Erythroblast (primary cell): ENCODE measurements around the gene MPST.

Source experiments
- GATA1 ChIP-seq: IDR thresholded peaks from 2 replicates; pipeline ENCODE4 v1.6.1; 2011; ENCODE audit warnings: low read depth, mild to moderate bottlenecking, control low read depth, low read length, moderate library complexity
- POLR2A ChIP-seq: IDR thresholded peaks from 2 replicates; pipeline ENCODE4 v1.6.1; 2011; ENCODE audit warnings: mild to moderate bottlenecking, low read length

DNA sequence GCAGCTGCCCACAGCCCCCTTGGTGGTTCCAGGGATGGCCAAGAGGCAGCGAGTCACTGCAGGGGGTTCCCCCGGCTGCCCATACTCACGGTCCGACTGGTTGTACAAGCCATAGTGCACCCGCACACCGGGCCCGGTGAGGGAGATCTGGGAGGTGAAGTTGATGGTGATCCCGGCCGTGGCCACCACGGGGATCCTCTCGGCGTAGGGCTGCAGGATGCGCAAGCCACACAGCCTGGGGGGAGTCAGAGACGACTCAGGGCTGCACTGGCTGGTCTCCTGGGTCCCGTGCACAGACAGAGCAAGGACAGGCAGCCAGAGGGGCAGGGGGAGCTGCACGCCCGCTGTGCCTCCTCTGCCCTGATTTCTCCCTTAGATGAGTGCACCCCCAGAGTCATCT is 55.5 kb downstream of the MPST start:
- TF ChIP-seq POLR2A (no peak), GATA1 (no peak)
